CD14-positive monocyte (primary cell): ENCODE results near the gene GALNS. TPM values are rescaled to one million over a fixed set of nuclear protein-coding genes. Genes with fewer than 3 reads are reported as not detected.

Source experiments
- DNase-seq, 3 donors: peaks; one replicate each; pipeline ENCODE4 v3.0.0-alpha.2; 2011 to 2022
- H2AFZ ChIP-seq: 2 replicates; pipeline ENCODE4 v1.6.0; 2012; ENCODE audit warnings: mild to moderate bottlenecking, low read depth, low read length, inconsistent platforms; ENCODE audit not compliant: insufficient read depth, poor library complexity, severe bottlenecking
- H3K27ac ChIP-seq, 2 donors: 1 replicate in 1 of 2; 2 replicates in 1 of 2; pipeline ENCODE4 v1.5.1; 2012 to 2013; ENCODE audit warnings: low read length in 2 of 2, control low read depth in 1 of 2, inconsistent platforms in 1 of 2, low read depth in 1 of 2, mild to moderate bottlenecking in 1 of 2
- H3K27me3 ChIP-seq, 2 donors: one replicate each; pipeline versions ENCODE4 v1.6.0 to v1.6.1; 2011 to 2013; ENCODE audit warnings: low read length in 2 of 2; ENCODE audit not compliant: control insufficient read depth in 2 of 2, insufficient read depth in 2 of 2
- H3K36me3 ChIP-seq, 2 donors: replicated peaks in 1 of 2; 1 replicate in 1 of 2; 2 replicates in 1 of 2; pipeline versions ENCODE4 v1.5.1 to v1.6.1; 2012 to 2013; ENCODE audit warnings: low read length in 2 of 2, control low read depth in 1 of 2, inconsistent platforms in 1 of 2, mild to moderate bottlenecking in 1 of 2; ENCODE audit not compliant: insufficient read depth in 2 of 2, control insufficient read depth in 1 of 2
- H3K4me1 ChIP-seq, 2 donors: 1 replicate in 1 of 2; 2 replicates in 1 of 2; pipeline versions ENCODE4 v1.5.1 to v1.6.1; 2012 to 2013; ENCODE audit warnings: low read length in 2 of 2, control low read depth in 1 of 2, inconsistent platforms in 1 of 2, mild to moderate bottlenecking in 1 of 2, moderate library complexity in 1 of 2; ENCODE audit not compliant: insufficient read depth in 2 of 2, control insufficient read depth in 1 of 2
- H3K4me2 ChIP-seq: replicated peaks from 2 replicates; pipeline ENCODE3; 2012; ENCODE audit warnings: low read length, moderate library complexity, mild to moderate bottlenecking; ENCODE audit not compliant: poor library complexity, severe bottlenecking; ENCODE audit errors: extremely low read depth
- H3K4me3 ChIP-seq, 3 experiments: fragments of 200-600 bp in 1 of 3; sonication (generic) in 1 of 3; replicated peaks in 1 of 3; 1 replicate in 2 of 3; 2 replicates in 1 of 3; pipeline ENCODE4 v1.5.1; 2011 to 2013; ENCODE audit warnings: low read length in 3 of 3, mild to moderate bottlenecking in 3 of 3, control low read depth in 2 of 3, low read depth in 2 of 3, inconsistent platforms in 1 of 3, moderate library complexity in 1 of 3
- H3K79me2 ChIP-seq: 2 replicates; pipeline ENCODE4 v1.6.0; 2012; ENCODE audit warnings: mild to moderate bottlenecking, control low read depth, inconsistent platforms, low read length, moderate library complexity; ENCODE audit not compliant: insufficient read depth
- H3K9ac ChIP-seq: 2 replicates; pipeline ENCODE4 v1.6.0; 2017; ENCODE audit warnings: low read length, mild to moderate bottlenecking; ENCODE audit not compliant: insufficient read depth, poor library complexity, severe bottlenecking
- H3K9me3 ChIP-seq, 2 donors: replicated peaks in 1 of 2; 1 replicate in 1 of 2; 2 replicates in 1 of 2; pipeline versions ENCODE4 v1.5.1 to v1.6.1; 2012 to 2013; ENCODE audit warnings: low read length in 2 of 2, control low read depth in 1 of 2; ENCODE audit not compliant: control insufficient read depth in 1 of 2, insufficient read depth in 1 of 2
- H4K20me1 ChIP-seq: 2 replicates; pipeline ENCODE4 v1.6.0; 2012; ENCODE audit warnings: mild to moderate bottlenecking, low read length, control low read depth, moderate library complexity; ENCODE audit not compliant: insufficient read depth
- H3K27ac Mint-ChIP-seq, 7 donors: one replicate each; pipeline ENCODE4 v1.8.0; 2020; ENCODE audit warnings: mild to moderate bottlenecking in 7 of 7, mixed read lengths in 7 of 7, moderate library complexity in 6 of 7, inconsistent platforms in 2 of 7
- H3K27me3 Mint-ChIP-seq, 3 donors: one replicate each; pipeline ENCODE4 v1.8.0; 2021 to 2022; ENCODE audit warnings: low read depth in 3 of 3, mild to moderate bottlenecking in 3 of 3, mixed read lengths in 3 of 3, moderate library complexity in 3 of 3, inconsistent platforms in 1 of 3
- H3K36me3 Mint-ChIP-seq, 2 donors: one replicate each; pipeline ENCODE4 v1.8.0; 2020; ENCODE audit warnings: mixed read lengths in 2 of 2, inconsistent platforms in 1 of 2, mild to moderate bottlenecking in 1 of 2
- H3K4me1 Mint-ChIP-seq: one replicate; pipeline ENCODE4 v1.8.0; 2020; ENCODE audit warnings: mild to moderate bottlenecking, mixed read lengths
- H3K4me3 Mint-ChIP-seq, 2 donors: one replicate each; pipeline ENCODE4 v1.8.0; 2020; ENCODE audit warnings: mild to moderate bottlenecking in 2 of 2, mixed read lengths in 2 of 2, moderate library complexity in 1 of 2
- H3K9me3 Mint-ChIP-seq, 7 donors: one replicate each; pipeline ENCODE4 v1.8.0; 2020 to 2022; ENCODE audit warnings: mixed read lengths in 7 of 7, mild to moderate bottlenecking in 6 of 7, moderate library complexity in 6 of 7, inconsistent platforms in 2 of 7
- CTCF ChIP-seq: fragments of 200-600 bp; IDR thresholded peaks from one replicate; pipeline ENCODE4 v1.8.0; 2022; ENCODE audit warnings: antibody characterized with exemption, mild to moderate bottlenecking
- WGBS: methylation state at CpG from one replicate; pipeline ENCODE4 v1.1.5; 2013; ENCODE audit warnings: missing lambda C conversion rate; ENCODE audit not compliant: insufficient coverage; 5-methylcytosine and 5-hydroxymethylcytosine counted together
- intact Hi-C, 2 donors: fragments of 100-400 bp; cut with micrococcal nuclease; formaldehyde crosslinking; loops; one replicate each; pipeline versions ENCODE4 v1.15.0 to v1.15.1; 2023
- polyA plus RNA-seq, 3 donors: library from polyadenylated mRNA; depleted of rRNA in 1 of 3; unstranded in 2 of 3; stranded (reverse) in 1 of 3; fragments of 300-500 nt in 2 of 3; fragments of >200 nt in 1 of 3; fragmentation: Illumina TruSeq in 2 of 3; gene quantifications; 1 replicate in 2 of 3; 2 replicates in 1 of 3; pipeline ENCODE4 v1.2.3, GENCODE V29; 2012 to 2021

The GALNS gene
- polyA plus RNA-seq, 3 donors = 20.2 to 34.4 (median 32.2) TPM

- no peak for DNase-seq
- Mint-ChIP-seq H3K27ac (no peak overlapping the region), H3K4me3 (peak overlapping the region in 1 of 2 donors; percentile 30), H3K36me3 (peaks cover 17 to 28% of the 10 kb centered on the region in 2 donors), H3K27me3 (no peaks in the 10 kb centered on the region), H3K4me1 (peaks cover 33% of the 10 kb centered on the region), H3K9me3 (peaks cover 0 to 5% (median 0%) of the 10 kb centered on the region in 7 donors)
- intact Hi-C loops = no loop called here
- no peaks in the 10 kb centered on the region for H3K27me3 ChIP-seq
- peaks cover 24% of the 10 kb centered on the region for H4K20me1 ChIP-seq
- no peaks in the 10 kb centered on the region for H3K9me3 ChIP-seq
- WGBS = 41% methylated on average over 39 of the region's 39 CpGs
- H3K4me3 ChIP-seq = peak overlapping the region in 1 of 3 experiments; percentile 76
- peaks cover 42 to 56% of the 10 kb centered on the region in 2 donors for H3K4me1 ChIP-seq
- H2AFZ ChIP-seq = no peak overlapping the region
- peak overlapping the region; percentile 79 for H3K4me2 ChIP-seq
- no peak overlapping the region for H3K27ac ChIP-seq
- TF ChIP-seq CTCF = no peak
- H3K79me2 ChIP-seq = peaks cover 73% of the 10 kb centered on the region
- peaks cover 14 to 24% of the 10 kb centered on the region in 2 donors for H3K36me3 ChIP-seq
- H3K9ac ChIP-seq = no peak overlapping the region
Measured at GRCh38 chr16:88804552-88805339, 52.0 kb downstream of the GALNS start.

- no peak for TF ChIP-seq CTCF
- Histone ChIP-seq H3K27ac (no peak overlapping the region), H3K9ac (no peak overlapping the region), H3K9me3 (no peaks in the 10 kb centered on the region), H3K27me3 (no peaks in the 10 kb centered on the region), H3K36me3 (peaks cover 9 to 18% of the 10 kb centered on the region in 2 donors), H3K4me2 (peak overlapping the region; percentile 79), H2AFZ (no peak overlapping the region), H3K4me1 (peaks cover 44 to 56% of the 10 kb centered on the region in 2 donors), H3K79me2 (peaks cover 67% of the 10 kb centered on the region), H3K4me3 (peak overlapping the region in 1 of 3 experiments; percentile 76), H4K20me1 (peaks cover 18% of the 10 kb centered on the region)
- H3K4me3 Mint-ChIP-seq = peak overlapping the region in 1 of 2 donors; percentile 30
- intact Hi-C loops = no loop called here
- WGBS = 3% methylated on average over 16 of the region's 16 CpGs
- peaks cover 13 to 22% of the 10 kb centered on the region in 2 donors for H3K36me3 Mint-ChIP-seq
- H3K4me1 Mint-ChIP-seq = peaks cover 33% of the 10 kb centered on the region
- H3K27me3 Mint-ChIP-seq = no peaks in the 10 kb centered on the region
- DNase-seq = no peak
- peaks cover 0 to 5% (median 0%) of the 10 kb centered on the region in 7 donors for H3K9me3 Mint-ChIP-seq
- no peak overlapping the region for H3K27ac Mint-ChIP-seq
Measured at GRCh38 chr16:88804173-88804551, 52.6 kb downstream of the GALNS start.
